Hematopoietic multipotent progenitor cell treated with erythropoietin and hydrocortisone succinate and interleukin-3 and kit ligand, for 4 days (in vitro differentiated cells): ENCODE results near the gene PERM1.
A peak's percentile ranks its signal among the peaks of the same experiment; 100 is the strongest.

ENCODE experiments used
- DNase-seq: peaks from one replicate; pipeline ENCODE4 v3.0.0-alpha.2; 2015

The PERM1 gene

GRCh38 chr1:945688-946556 is 36.0 kb downstream of the PERM1 start:
- no peak for DNase-seq

- DNase-seq, result no peak
Observed at GRCh38 chr1:944341-945325, 37.3 kb downstream of the PERM1 start.

GRCh38 chr1:943545-944340 is 38.1 kb downstream of the PERM1 start:
- DNase-seq, result no peak

GRCh38 chr1:942864-943533 is 38.9 kb downstream of the PERM1 start:
- DNase-seq, result no peak

- DNase-seq, result no peak
Observed at GRCh38 chr1:942411-942821, 39.5 kb downstream of the PERM1 start.

GRCh38 chr1:941588-942383 is 40.1 kb downstream of the PERM1 start:
- peak; percentile 64 for DNase-seq

GRCh38 chr1:941015-941587 is 40.8 kb downstream of the PERM1 start:
- no peak for DNase-seq

- peak; percentile 58 for DNase-seq
Observed at GRCh38 chr1:940107-941014, 41.5 kb downstream of the PERM1 start.

GRCh38 chr1:939511-940106 is 42.3 kb downstream of the PERM1 start:
- DNase-seq, result no peak

GRCh38 chr1:938711-939489 is 43.0 kb downstream of the PERM1 start:
- DNase-seq, result no peak

- DNase-seq, result peak; percentile 64
Observed at GRCh38 chr1:938088-938683, 43.7 kb downstream of the PERM1 start.

- no peak for DNase-seq
Observed at GRCh38 chr1:937521-937920, 44.4 kb downstream of the PERM1 start.

GRCh38 chr1:936348-937264 is 45.3 kb downstream of the PERM1 start:
- DNase-seq, result no peak

- DNase-seq, result peak; percentile 44
Observed at GRCh38 chr1:935751-936231, 46.1 kb downstream of the PERM1 start.

GRCh38 chr1:934991-935750 is 46.7 kb downstream of the PERM1 start:
- DNase-seq, result no peak

GRCh38 chr1:933603-933940 is 48.3 kb downstream of the PERM1 start:
- DNase-seq, result no peak
